Activated T-helper 17 cell treated with anti-CD3 and anti-CD28 coated beads, Interleukin-2, amount 50 U/mL, for 72 hours (primary cell): ENCODE data around the gene PABPN1. TPM values are rescaled to one million over a fixed set of nuclear protein-coding genes. Genes with fewer than 3 reads are reported as not detected.

ENCODE experiments used
- ATAC-seq: fragments of 150-1000 bp; cut with Tn5 transposase; replicated peaks from 2 replicates; pipeline ENCODE4 v1.10.0; 2021; ENCODE audit warnings: mild to moderate bottlenecking, moderate library complexity
- H3K27ac Mint-ChIP-seq: one replicate; pipeline ENCODE4 v1.8.0; 2022; ENCODE audit warnings: mixed read lengths
- H3K27me3 Mint-ChIP-seq: one replicate; pipeline ENCODE4 v1.8.0; 2022; ENCODE audit warnings: mixed read lengths
- H3K36me3 Mint-ChIP-seq: one replicate; pipeline ENCODE4 v1.8.0; 2022; ENCODE audit warnings: low read depth, mild to moderate bottlenecking, mixed read lengths
- H3K4me1 Mint-ChIP-seq: one replicate; pipeline ENCODE4 v1.8.0; 2022; ENCODE audit warnings: mixed read lengths
- H3K4me3 Mint-ChIP-seq: one replicate; pipeline ENCODE4 v1.8.0; 2022; ENCODE audit warnings: mild to moderate bottlenecking, mixed read lengths
- H3K9me3 Mint-ChIP-seq: one replicate; pipeline ENCODE4 v1.8.0; 2022; ENCODE audit warnings: mixed read lengths
- total RNA-seq, 2 donors: library from RNA; stranded (reverse); gene quantifications; one replicate each; pipeline ENCODE4 v1.2.3, GENCODE V29; 2022

The PABPN1 gene
- total RNA-seq, 2 donors from 2014 or later, result 163 to 239 TPM

DNA sequence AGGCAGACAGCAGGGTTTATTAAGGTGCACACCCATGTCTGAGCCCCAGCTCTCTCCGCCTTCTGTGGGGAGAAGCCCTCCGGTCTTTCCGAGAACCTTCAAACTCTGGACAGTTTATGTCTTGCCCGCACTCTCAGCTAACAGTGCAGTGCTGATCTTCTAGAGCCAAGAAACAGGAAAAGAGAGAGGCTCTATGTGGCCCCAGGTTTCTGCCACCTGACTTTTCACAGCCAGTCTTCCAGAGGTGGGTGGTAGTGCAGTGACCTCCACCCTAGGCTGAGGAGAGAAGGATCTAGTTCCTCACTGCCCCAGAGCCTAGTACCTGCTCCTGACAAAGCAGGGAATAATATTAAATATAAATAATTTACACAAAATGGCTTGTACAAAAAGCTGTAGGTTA lies 35.4 kb downstream of the PABPN1 start:
- Mint-ChIP-seq H3K27me3 (peaks cover 28% of the 10 kb centered on the region), H3K9me3 (no peaks in the 10 kb centered on the region), H3K4me3 (no peak overlapping the region), H3K27ac (no peak overlapping the region), H3K36me3 (no peaks in the 10 kb centered on the region), H3K4me1 (peaks cover 8% of the 10 kb centered on the region)
- ATAC-seq, result no peak

- H3K4me1 Mint-ChIP-seq, result peaks cover 8% of the 10 kb centered on the region
- no peaks in the 10 kb centered on the region for H3K36me3 Mint-ChIP-seq
- peaks cover 28% of the 10 kb centered on the region for H3K27me3 Mint-ChIP-seq
- H3K4me3 Mint-ChIP-seq, result no peak overlapping the region
- no peak for ATAC-seq
- no peaks in the 10 kb centered on the region for H3K9me3 Mint-ChIP-seq
- H3K27ac Mint-ChIP-seq, result no peak overlapping the region
Observed at GRCh38 chr14:23357261-23357660, 36.0 kb downstream of the PABPN1 start.

GRCh38 chr14:23358042-23358441 lies 36.8 kb downstream of the PABPN1 start:
- no peaks in the 10 kb centered on the region for H3K36me3 Mint-ChIP-seq
- no peaks in the 10 kb centered on the region for H3K9me3 Mint-ChIP-seq
- peaks cover 6% of the 10 kb centered on the region for H3K4me1 Mint-ChIP-seq
- ATAC-seq, result no peak
- no peak overlapping the region for H3K4me3 Mint-ChIP-seq
- peaks cover 26% of the 10 kb centered on the region for H3K27me3 Mint-ChIP-seq
- H3K27ac Mint-ChIP-seq, result no peak overlapping the region

GRCh38 chr14:23358553-23359166 lies 37.4 kb downstream of the PABPN1 start:
- no peak for ATAC-seq
- Mint-ChIP-seq H3K27me3 (peaks cover 21% of the 10 kb centered on the region), H3K36me3 (no peaks in the 10 kb centered on the region), H3K4me1 (no peaks in the 10 kb centered on the region), H3K4me3 (no peak overlapping the region), H3K27ac (no peak overlapping the region), H3K9me3 (no peaks in the 10 kb centered on the region)

DNA sequence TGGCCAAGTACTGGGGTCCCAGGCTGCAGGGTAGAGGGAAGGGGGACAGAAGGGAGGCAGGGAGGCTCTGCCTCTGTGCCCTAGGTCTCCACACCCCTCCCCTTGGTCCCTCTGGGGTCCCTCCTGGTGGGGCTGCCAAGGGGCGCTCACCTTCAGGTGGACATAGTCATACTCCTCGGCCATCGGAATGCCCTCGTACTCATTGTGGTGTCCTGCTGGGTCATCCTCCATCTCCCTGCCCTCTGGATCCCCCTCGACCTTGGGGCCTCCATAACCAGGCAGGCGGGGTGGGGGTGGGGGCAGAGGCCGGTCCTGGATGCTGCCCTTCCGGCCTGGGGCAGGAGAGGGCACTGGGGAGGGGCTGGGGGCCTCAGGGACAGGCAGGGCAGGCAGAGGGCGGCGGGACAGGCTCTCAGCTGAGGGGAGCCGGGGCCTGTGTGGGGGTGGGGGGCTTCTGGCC lies 37.9 kb downstream of the PABPN1 start:
- no peak overlapping the region for H3K4me3 Mint-ChIP-seq
- no peaks in the 10 kb centered on the region for H3K9me3 Mint-ChIP-seq
- H3K4me1 Mint-ChIP-seq, result no peaks in the 10 kb centered on the region
- H3K27me3 Mint-ChIP-seq, result peaks cover 15% of the 10 kb centered on the region
- no peak for ATAC-seq
- no peak overlapping the region for H3K27ac Mint-ChIP-seq
- no peaks in the 10 kb centered on the region for H3K36me3 Mint-ChIP-seq

DNA sequence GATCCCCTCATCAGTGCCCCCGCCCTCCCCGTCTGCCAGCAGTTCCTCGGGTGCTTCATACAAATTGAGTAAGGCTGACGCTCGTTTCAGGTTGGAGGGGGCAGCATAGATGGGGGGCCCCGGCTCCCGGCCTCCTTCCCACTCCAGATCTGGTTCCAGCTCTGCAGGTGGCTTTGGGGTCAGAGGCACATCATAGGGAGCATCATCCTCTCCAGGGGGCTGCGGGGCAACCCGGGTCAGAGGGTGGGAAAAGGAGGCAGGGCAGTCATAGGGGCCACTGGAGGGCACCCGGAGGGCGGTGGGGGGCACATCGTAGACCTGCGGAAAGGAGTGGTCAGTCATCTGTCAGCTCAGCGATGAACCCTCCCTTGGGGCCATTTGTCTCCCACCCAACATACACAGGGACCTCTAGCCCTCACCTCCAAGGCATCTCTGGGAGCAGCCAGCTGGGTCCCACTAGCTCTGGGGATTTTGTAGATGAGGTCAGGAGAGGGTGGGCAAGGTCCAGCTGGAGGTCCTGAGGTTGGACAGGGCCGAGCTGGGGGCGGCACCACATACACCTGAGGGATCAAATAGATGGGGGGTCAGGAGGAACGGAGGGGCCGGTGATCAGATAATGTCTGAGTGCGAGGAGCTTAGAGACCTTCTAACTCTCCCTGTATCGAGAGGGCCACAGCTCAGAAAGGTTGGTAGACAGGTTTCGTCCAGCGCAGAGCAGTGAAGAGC lies 38.6 kb downstream of the PABPN1 start:
- Mint-ChIP-seq H3K36me3 (no peaks in the 10 kb centered on the region), H3K9me3 (no peaks in the 10 kb centered on the region), H3K4me3 (no peak overlapping the region), H3K4me1 (no peaks in the 10 kb centered on the region), H3K27ac (no peak overlapping the region), H3K27me3 (peaks cover 19% of the 10 kb centered on the region)
- ATAC-seq, result no peak

GRCh38 chr14:23360496-23360895 lies 39.2 kb downstream of the PABPN1 start:
- peaks cover 15% of the 10 kb centered on the region for H3K27me3 Mint-ChIP-seq
- H3K36me3 Mint-ChIP-seq, result no peaks in the 10 kb centered on the region
- H3K4me3 Mint-ChIP-seq, result no peak overlapping the region
- no peak for ATAC-seq
- no peaks in the 10 kb centered on the region for H3K9me3 Mint-ChIP-seq
- H3K4me1 Mint-ChIP-seq, result no peaks in the 10 kb centered on the region
- peak overlapping the region; percentile 39 for H3K27ac Mint-ChIP-seq

DNA sequence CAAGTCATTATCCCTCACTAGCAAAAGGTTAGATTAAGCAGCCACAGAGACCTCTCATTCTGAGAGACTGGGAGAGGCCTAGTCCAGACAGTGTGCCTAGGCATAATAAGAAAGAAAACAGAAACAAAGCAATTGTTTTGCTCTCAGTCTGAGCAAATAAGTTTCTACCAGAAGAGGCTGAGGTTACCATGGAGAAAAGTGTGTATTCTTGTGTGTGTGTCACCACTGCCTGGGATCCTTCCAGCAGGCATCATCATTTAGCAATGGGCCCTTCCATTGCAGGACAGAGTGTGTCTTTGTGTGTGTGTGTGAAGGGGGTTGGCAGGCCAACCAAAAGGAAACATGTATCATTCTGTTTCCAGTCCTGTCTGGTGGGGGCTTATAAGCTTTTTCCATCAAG lies 40.1 kb downstream of the PABPN1 start:
- peaks cover 15% of the 10 kb centered on the region for H3K27me3 Mint-ChIP-seq
- no peak overlapping the region for H3K4me3 Mint-ChIP-seq
- ATAC-seq, result peak; percentile 71
- no peaks in the 10 kb centered on the region for H3K36me3 Mint-ChIP-seq
- no peaks in the 10 kb centered on the region for H3K9me3 Mint-ChIP-seq
- H3K4me1 Mint-ChIP-seq, result no peaks in the 10 kb centered on the region
- peak overlapping the region; percentile 39 for H3K27ac Mint-ChIP-seq

GRCh38 chr14:23361763-23362162 lies 40.5 kb downstream of the PABPN1 start:
- no peak overlapping the region for H3K4me3 Mint-ChIP-seq
- H3K9me3 Mint-ChIP-seq, result no peaks in the 10 kb centered on the region
- H3K27ac Mint-ChIP-seq, result no peak overlapping the region
- no peak for ATAC-seq
- no peaks in the 10 kb centered on the region for H3K36me3 Mint-ChIP-seq
- H3K27me3 Mint-ChIP-seq, result peaks cover 19% of the 10 kb centered on the region
- no peaks in the 10 kb centered on the region for H3K4me1 Mint-ChIP-seq

GRCh38 chr14:23362200-23362599 lies 40.9 kb downstream of the PABPN1 start:
- Mint-ChIP-seq H3K36me3 (no peaks in the 10 kb centered on the region), H3K9me3 (no peaks in the 10 kb centered on the region), H3K4me1 (no peaks in the 10 kb centered on the region), H3K27me3 (peaks cover 23% of the 10 kb centered on the region), H3K4me3 (no peak overlapping the region), H3K27ac (no peak overlapping the region)
- ATAC-seq, result no peak

DNA sequence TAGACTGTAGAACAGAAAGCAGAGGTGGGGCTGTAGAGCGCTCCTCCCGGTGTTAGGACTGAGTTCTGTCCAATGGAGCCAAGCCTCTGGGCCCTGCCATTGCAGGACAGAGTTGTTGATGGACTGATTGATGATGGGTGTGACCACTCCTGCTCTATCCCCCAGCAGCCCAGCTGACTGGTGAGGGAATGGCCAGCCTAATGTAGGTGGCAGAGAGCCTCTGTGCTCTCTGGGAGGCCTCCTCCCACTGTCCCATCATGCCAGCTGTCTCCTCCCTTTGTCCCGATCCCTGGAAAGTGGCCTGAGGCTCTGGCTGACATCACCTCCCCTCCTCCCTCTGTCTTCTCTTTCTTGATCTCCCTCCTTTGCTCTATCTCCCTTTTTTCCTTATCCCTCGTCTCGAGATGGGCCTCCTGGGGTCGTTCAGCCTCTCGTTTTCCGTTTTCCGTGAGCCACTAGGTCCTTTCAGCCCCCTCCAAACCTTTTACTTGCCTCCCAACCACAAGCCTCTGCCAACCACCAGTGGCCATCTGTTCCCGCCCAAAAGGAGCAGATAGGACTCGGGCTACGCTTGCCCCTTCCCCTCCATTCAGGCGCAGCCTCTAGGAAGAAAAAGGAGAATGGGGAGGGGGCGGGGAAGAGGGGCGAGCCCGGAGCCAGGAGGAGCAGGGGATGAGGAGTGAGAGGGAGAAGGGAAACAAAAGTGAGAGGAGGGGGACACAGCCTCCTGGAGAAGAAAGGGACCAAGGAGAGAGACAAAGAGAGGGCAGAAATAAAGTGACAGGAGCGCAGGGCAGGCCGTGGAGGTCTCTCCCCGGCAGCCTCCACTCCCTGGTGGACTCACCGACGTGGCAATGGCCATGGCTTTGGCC lies 43.1 kb downstream of the PABPN1 start:
- H3K9me3 Mint-ChIP-seq, result no peaks in the 10 kb centered on the region
- H3K27me3 Mint-ChIP-seq, result peaks cover 36% of the 10 kb centered on the region
- H3K27ac Mint-ChIP-seq, result no peak overlapping the region
- H3K4me1 Mint-ChIP-seq, result no peaks in the 10 kb centered on the region
- H3K4me3 Mint-ChIP-seq, result peak overlapping the region; percentile 27
- no peak for ATAC-seq
- H3K36me3 Mint-ChIP-seq, result no peaks in the 10 kb centered on the region

DNA sequence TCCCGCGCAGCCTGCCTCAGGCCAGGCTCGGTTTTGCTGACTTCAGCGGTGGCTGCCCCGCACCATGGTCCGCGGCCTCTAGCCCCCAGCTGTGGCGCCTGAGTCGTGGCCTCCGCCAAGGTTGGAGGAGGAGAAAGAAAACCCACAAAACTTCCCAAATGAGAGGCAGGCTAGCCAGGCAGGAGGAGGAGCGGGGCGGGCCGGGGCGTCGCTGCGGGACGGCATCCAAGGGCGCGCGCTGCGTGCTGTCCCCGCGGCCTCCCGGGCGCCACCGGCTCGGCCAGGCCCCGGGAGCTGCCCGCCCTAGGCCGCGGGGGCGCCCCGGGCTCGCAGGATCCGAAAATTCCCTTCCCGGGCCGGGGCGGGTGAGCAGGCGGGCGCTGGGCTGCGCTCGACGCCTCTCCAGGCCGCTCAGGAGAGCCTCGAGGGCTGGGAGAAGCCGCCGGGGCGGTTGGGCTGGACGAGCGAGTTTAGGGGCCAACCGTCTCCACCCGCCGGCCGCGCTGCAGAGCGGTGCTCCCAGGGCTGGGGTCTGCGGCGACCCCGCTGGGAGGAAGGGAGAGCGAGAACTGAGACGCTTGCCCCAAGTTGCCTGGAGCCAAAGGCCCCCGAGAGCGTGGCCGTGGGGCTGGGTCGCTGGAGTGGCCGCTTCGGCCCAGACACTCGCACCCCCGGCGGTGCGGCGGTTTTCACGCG lies 43.9 kb downstream of the PABPN1 start, which contains the start of gene EFS:
Gene EFS (minus strand): TSS at position 137 of the 696 bp plus-strand sequence. CDS start 147 bp downstream, outside the sequence.
- H3K27ac Mint-ChIP-seq, result no peak within 1 kb of the TSS
- H3K4me1 Mint-ChIP-seq, result no peaks in the 10 kb centered on the region
- no peaks in the 10 kb centered on the region for H3K9me3 Mint-ChIP-seq
- ATAC-seq, result no peak
- H3K36me3 Mint-ChIP-seq, result no peaks in the 10 kb centered on the region
- H3K27me3 Mint-ChIP-seq, result peaks cover 33% of the 10 kb centered on the region
- peak within 1 kb of the TSS; percentile 27 for H3K4me3 Mint-ChIP-seq

- Mint-ChIP-seq H3K27ac (no peak overlapping the region), H3K27me3 (peaks cover 31% of the 10 kb centered on the region), H3K4me3 (no peak overlapping the region), H3K4me1 (no peaks in the 10 kb centered on the region), H3K36me3 (no peaks in the 10 kb centered on the region), H3K9me3 (no peaks in the 10 kb centered on the region)
- no peak for ATAC-seq
Observed at GRCh38 chr14:23365732-23366425, 44.6 kb downstream of the PABPN1 start.
